Liver (tissue), 9 donors: ENCODE results near the gene ETV6. TPM values are rescaled to one million over a fixed set of nuclear protein-coding genes. Genes with fewer than 3 reads are reported as not detected.

Experiments used
- DNase-seq: peaks from one replicate; pipeline ENCODE4 v3.0.0-alpha.2; 2017; ENCODE audit warnings: low spot score
- H3K27ac ChIP-seq, 2 donors: one replicate each; pipeline ENCODE4 v1.7.0; 2013; ENCODE audit warnings: inconsistent platforms in 2 of 2, low read length in 2 of 2, control low read depth in 1 of 2, low read depth in 1 of 2, mild to moderate bottlenecking in 1 of 2
- H3K27me3 ChIP-seq, 4 donors: one replicate each; pipeline versions ENCODE4 v1.6.1 to v1.7.0; 2013; ENCODE audit warnings: low read length in 3 of 4, inconsistent platforms in 1 of 4, mild to moderate bottlenecking in 1 of 4, moderate library complexity in 1 of 4; ENCODE audit not compliant: control insufficient read depth in 4 of 4, insufficient read depth in 4 of 4
- H3K36me3 ChIP-seq, 4 donors: one replicate each; pipeline versions ENCODE4 v1.6.1 to v1.7.0; 2013; ENCODE audit warnings: low read length in 3 of 4, mild to moderate bottlenecking in 3 of 4, low read depth in 1 of 4, moderate library complexity in 1 of 4; ENCODE audit not compliant: control insufficient read depth in 4 of 4, insufficient read depth in 3 of 4
- H3K4me1 ChIP-seq, 4 donors: one replicate each; pipeline versions ENCODE4 v1.6.1 to v1.7.0; 2013; ENCODE audit warnings: low read length in 3 of 4, mild to moderate bottlenecking in 3 of 4, moderate library complexity in 1 of 4; ENCODE audit not compliant: control insufficient read depth in 4 of 4, insufficient read depth in 4 of 4
- H3K4me3 ChIP-seq, 3 donors: one replicate each; pipeline versions ENCODE4 v1.6.1 to v1.7.0; 2013; ENCODE audit warnings: low read length in 3 of 3, control low read depth in 1 of 3, low read depth in 1 of 3, mild to moderate bottlenecking in 1 of 3
- H3K9ac ChIP-seq, 2 donors: one replicate each; pipeline ENCODE4 v1.7.0; 2013; ENCODE audit warnings: low read length in 2 of 2, mild to moderate bottlenecking in 2 of 2, moderate library complexity in 2 of 2, control low read depth in 1 of 2, low read depth in 1 of 2
- H3K9me3 ChIP-seq, 4 donors: one replicate each; pipeline versions ENCODE4 v1.6.1 to v1.7.0; 2013; ENCODE audit warnings: low read length in 3 of 4; ENCODE audit not compliant: control insufficient read depth in 4 of 4
- FOXA1 ChIP-seq: IDR thresholded peaks from 2 replicates; pipeline ENCODE4 v1.6.1; 2016; ENCODE audit warnings: antibody characterized with exemption
- GABPA ChIP-seq, 2 donors: IDR thresholded peaks in 1 of 2; conservative IDR thresholded peaks in 1 of 2; 2 replicates each; pipeline ENCODE4 v1.6.1; 2016; ENCODE audit warnings: antibody characterized with exemption in 2 of 2, mild to moderate bottlenecking in 1 of 2, moderate library complexity in 1 of 2
- HNF4A ChIP-seq, 2 donors: conservative IDR thresholded peaks; 2 replicates each; pipeline ENCODE4 v1.6.1; 2016; ENCODE audit warnings: antibody characterized with exemption in 2 of 2, mild to moderate bottlenecking in 2 of 2
- HNF4G ChIP-seq: IDR thresholded peaks from 2 replicates; pipeline ENCODE4 v1.6.1; 2016; ENCODE audit warnings: antibody characterized with exemption
- JUND ChIP-seq, 2 donors: IDR thresholded peaks; 2 replicates each; pipeline ENCODE4 v1.6.1; 2016; ENCODE audit warnings: antibody characterized with exemption in 2 of 2
- NR2F2 ChIP-seq: IDR thresholded peaks from 2 replicates; pipeline ENCODE4 v1.6.1; 2016; ENCODE audit warnings: antibody characterized with exemption
- RAD21 ChIP-seq, 2 donors: IDR thresholded peaks; 2 replicates each; pipeline ENCODE4 v1.6.1; 2016; ENCODE audit warnings: antibody characterized with exemption in 2 of 2, mild to moderate bottlenecking in 2 of 2
- RXRA ChIP-seq, 2 donors: IDR thresholded peaks; 2 replicates each; pipeline ENCODE4 v1.6.1; 2017 to 2018; ENCODE audit warnings: antibody characterized with exemption in 2 of 2, mild to moderate bottlenecking in 1 of 2
- YY1 ChIP-seq: IDR thresholded peaks from 2 replicates; pipeline ENCODE4 v1.6.1; 2016; ENCODE audit warnings: antibody characterized with exemption, mild to moderate bottlenecking
- WGBS: extraction: QIAGEN DNeasy Blood & Tissue Kit; methylation state at CpG from one replicate; pipeline ENCODE4 v1.1.7; 2013; 5-methylcytosine and 5-hydroxymethylcytosine counted together
- polyA plus RNA-seq, 2 donors: library from polyadenylated mRNA; stranded (reverse) in 1 of 2; unstranded in 1 of 2; fragments of 200-250 nt in 1 of 2; fragments of >200 nt in 1 of 2; fragmentation: Nextera tagmentation in 1 of 2; extraction: Ambion mirVana in 1 of 2; gene quantifications; one replicate each; pipeline versions ENCODE4 v1.2.1 to v1.2.3, GENCODE V29; 2013 to 2015
- total RNA-seq, 2 donors: library from RNA; depleted of rRNA; stranded (reverse); fragments of >200 nt; gene quantifications; one replicate each; pipeline ENCODE4 v1.2.3, GENCODE V29; 2014
- TF ChIP-seq, protein P1 (sequence below): IDR thresholded peaks from 2 replicates; pipeline ENCODE4 v1.6.1; 2016; ENCODE audit warnings: antibody characterized with exemption, mild to moderate bottlenecking
- TF ChIP-seq, protein P2 (sequence below): IDR thresholded peaks from 2 replicates; pipeline ENCODE4 v1.6.1; 2016; ENCODE audit warnings: antibody characterized with exemption
- TF ChIP-seq, protein P3 (sequence below): fragments of 150-350 bp; IDR thresholded peaks from 2 replicates; pipeline ENCODE4 v1.5.1; 2017; ENCODE audit warnings: improper control_type of control experiment, low read depth, low read length; ENCODE audit not compliant: missing input control
- donor health status: healthy.
- donor health status: healthy.
- donor health status: healthy.
- donor health status: healthy.
- donor health status: healthy.

The ETV6 gene
- total and polyA plus RNA-seq, 4 donors, result 2.0 to 6.2 (median 3.5) TPM

DNA sequence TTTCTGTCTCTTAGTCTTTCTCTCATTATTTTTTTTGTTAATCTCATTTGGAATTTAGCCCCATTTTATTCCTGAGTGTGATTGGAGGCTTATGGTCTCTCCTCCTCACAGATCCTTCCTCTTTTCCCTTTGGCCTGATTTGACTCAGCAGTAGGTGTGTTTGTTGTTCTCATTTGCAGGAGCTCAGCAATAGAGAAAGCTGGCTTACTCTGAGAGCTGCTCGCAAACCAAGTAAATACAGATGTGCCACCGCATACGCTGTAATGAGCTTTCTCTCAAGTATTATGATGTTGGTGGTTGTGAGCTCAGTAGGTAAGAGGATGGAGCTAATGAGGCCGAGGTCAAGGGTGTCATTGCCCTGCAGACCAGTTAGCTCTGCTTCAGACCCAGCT is 206.5 kb downstream of the ETV6 start:
- no peak overlapping the region for H3K9ac ChIP-seq
- DNase-seq, result no peak

DNA sequence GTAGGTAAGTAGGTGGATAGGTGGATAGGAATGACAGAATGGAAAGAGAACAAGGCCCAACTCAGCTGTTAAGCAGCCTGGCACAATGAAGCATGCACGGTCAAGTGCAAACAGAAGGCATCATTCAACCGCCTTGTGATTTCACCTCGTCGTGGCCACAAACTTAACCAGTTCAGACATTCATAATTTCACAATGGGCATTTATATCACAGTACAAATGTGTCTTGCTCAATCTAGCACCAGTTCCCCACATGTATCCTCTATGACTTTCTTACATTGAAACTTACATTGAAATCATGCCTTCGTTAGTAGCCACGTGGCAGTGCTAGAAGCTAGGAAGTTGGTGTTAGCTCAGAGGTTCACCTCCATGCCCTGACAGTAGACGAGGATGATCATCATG is 207.5 kb downstream of the ETV6 start:
- DNase-seq, result no peak
- 85% methylated on average over 7 of the region's 7 CpGs for WGBS
- Histone ChIP-seq H3K9me3 (no peaks in the 10 kb centered on the region), H3K27ac (no peak overlapping the region), H3K36me3 (peaks cover 8 to 19% (median 9%) of the 10 kb centered on the region in 4 donors), H3K9ac (no peak overlapping the region), H3K27me3 (no peaks in the 10 kb centered on the region), H3K4me3 (no peak overlapping the region), H3K4me1 (peaks cover 2 to 23% (median 13%) of the 10 kb centered on the region in 4 donors)
- TF ChIP-seq RAD21 (IDR thresholded peaks at IDR 0.05), result no peak
- TF ChIP-seq RXRA (IDR thresholded peaks at IDR 0.05), result no peak
- no peak for TF ChIP-seq HNF4A (conservative IDR thresholded peaks at IDR 0.05)
- TF ChIP-seq, protein P1, sequence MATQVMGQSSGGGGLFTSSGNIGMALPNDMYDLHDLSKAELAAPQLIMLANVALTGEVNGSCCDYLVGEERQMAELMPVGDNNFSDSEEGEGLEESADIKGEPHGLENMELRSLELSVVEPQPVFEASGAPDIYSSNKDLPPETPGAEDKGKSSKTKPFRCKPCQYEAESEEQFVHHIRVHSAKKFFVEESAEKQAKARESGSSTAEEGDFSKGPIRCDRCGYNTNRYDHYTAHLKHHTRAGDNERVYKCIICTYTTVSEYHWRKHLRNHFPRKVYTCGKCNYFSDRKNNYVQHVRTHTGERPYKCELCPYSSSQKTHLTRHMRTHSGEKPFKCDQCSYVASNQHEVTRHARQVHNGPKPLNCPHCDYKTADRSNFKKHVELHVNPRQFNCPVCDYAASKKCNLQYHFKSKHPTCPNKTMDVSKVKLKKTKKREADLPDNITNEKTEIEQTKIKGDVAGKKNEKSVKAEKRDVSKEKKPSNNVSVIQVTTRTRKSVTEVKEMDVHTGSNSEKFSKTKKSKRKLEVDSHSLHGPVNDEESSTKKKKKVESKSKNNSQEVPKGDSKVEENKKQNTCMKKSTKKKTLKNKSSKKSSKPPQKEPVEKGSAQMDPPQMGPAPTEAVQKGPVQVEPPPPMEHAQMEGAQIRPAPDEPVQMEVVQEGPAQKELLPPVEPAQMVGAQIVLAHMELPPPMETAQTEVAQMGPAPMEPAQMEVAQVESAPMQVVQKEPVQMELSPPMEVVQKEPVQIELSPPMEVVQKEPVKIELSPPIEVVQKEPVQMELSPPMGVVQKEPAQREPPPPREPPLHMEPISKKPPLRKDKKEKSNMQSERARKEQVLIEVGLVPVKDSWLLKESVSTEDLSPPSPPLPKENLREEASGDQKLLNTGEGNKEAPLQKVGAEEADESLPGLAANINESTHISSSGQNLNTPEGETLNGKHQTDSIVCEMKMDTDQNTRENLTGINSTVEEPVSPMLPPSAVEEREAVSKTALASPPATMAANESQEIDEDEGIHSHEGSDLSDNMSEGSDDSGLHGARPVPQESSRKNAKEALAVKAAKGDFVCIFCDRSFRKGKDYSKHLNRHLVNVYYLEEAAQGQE, result no peak
- TF ChIP-seq NR2F2, result no peak
- TF ChIP-seq YY1, result no peak
- no peak for TF ChIP-seq HNF4G
- TF ChIP-seq, protein P2, sequence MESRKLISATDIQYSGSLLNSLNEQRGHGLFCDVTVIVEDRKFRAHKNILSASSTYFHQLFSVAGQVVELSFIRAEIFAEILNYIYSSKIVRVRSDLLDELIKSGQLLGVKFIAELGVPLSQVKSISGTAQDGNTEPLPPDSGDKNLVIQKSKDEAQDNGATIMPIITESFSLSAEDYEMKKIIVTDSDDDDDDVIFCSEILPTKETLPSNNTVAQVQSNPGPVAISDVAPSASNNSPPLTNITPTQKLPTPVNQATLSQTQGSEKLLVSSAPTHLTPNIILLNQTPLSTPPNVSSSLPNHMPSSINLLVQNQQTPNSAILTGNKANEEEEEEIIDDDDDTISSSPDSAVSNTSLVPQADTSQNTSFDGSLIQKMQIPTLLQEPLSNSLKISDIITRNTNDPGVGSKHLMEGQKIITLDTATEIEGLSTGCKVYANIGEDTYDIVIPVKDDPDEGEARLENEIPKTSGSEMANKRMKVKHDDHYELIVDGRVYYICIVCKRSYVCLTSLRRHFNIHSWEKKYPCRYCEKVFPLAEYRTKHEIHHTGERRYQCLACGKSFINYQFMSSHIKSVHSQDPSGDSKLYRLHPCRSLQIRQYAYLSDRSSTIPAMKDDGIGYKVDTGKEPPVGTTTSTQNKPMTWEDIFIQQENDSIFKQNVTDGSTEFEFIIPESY, result no peak
- TF ChIP-seq JUND (IDR thresholded peaks at IDR 0.05), result no peak

More for the DNA sequence above, 206.5 kb downstream of the ETV6 start:
- Histone ChIP-seq H3K36me3 (peaks cover 8 to 19% (median 10%) of the 10 kb centered on the region in 4 donors), H3K9me3 (no peaks in the 10 kb centered on the region), H3K4me3 (no peak overlapping the region), H3K27ac (no peak overlapping the region), H3K27me3 (no peaks in the 10 kb centered on the region), H3K4me1 (peaks cover 0 to 13% (median 4%) of the 10 kb centered on the region in 4 donors)
- 64% methylated on average over 4 of the region's 4 CpGs for WGBS
- TF ChIP-seq, protein P1, result no peak
- TF ChIP-seq HNF4A (conservative IDR thresholded peaks at IDR 0.05) (no peak), RAD21 (IDR thresholded peaks at IDR 0.05) (no peak), GABPA (IDR thresholded peaks at IDR 0.05 in 1 of 2, conservative IDR thresholded peaks at IDR 0.05 in 1 of 2) (no peak), FOXA1 (no peak)
- TF ChIP-seq, protein P3, sequence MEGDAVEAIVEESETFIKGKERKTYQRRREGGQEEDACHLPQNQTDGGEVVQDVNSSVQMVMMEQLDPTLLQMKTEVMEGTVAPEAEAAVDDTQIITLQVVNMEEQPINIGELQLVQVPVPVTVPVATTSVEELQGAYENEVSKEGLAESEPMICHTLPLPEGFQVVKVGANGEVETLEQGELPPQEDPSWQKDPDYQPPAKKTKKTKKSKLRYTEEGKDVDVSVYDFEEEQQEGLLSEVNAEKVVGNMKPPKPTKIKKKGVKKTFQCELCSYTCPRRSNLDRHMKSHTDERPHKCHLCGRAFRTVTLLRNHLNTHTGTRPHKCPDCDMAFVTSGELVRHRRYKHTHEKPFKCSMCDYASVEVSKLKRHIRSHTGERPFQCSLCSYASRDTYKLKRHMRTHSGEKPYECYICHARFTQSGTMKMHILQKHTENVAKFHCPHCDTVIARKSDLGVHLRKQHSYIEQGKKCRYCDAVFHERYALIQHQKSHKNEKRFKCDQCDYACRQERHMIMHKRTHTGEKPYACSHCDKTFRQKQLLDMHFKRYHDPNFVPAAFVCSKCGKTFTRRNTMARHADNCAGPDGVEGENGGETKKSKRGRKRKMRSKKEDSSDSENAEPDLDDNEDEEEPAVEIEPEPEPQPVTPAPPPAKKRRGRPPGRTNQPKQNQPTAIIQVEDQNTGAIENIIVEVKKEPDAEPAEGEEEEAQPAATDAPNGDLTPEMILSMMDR, result no peak
